A172 (cell line): ENCODE measurements around the gene PHACTR1. TPM values are rescaled to one million over a fixed set of nuclear protein-coding genes. Genes with fewer than 3 reads are reported as not detected.

Source experiments
- DNase-seq: peaks from one replicate; pipeline ENCODE4 v3.0.0-alpha.2; 2015; ENCODE audit warnings: low spot score
- total RNA-seq: library from RNA; depleted of rRNA; stranded (reverse); fragments of >200 nt; shearing (Covaris generic); gene quantifications from 2 replicates; pipeline ENCODE4 v1.2.3, GENCODE V29; 2014

Gene PHACTR1
- total RNA-seq, 1 experiment from 2014 or later = 0.55 TPM

DNA sequence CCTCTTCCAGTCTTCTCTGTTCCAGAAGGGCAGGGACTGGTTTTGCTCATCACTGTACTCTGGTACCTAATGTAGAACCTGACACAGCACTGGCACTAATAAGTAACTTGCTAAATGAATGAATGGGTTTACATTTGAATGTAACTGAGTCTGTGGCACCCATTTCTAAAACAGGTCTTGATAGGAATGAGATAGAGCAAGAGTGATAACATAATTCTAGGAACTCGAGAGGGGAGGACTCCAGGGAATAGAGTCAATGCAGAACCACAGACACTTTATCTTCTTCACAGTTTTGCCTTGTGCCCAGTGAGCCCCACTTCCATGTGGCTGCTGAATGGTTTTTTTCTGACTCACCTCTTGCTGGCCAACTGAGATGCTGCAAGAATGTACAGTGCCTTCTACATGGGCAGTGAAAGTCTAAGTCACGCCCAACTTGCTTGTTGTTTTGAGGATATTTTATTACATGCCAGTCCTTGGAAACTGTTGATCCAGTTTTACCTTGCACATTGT lies 550.6 kb downstream of the PHACTR1 start:
- DNase-seq = peak; percentile 50

GRCh38 chr6:13268913-13269518 lies 552.4 kb downstream of the PHACTR1 start:
- DNase-seq = peak; percentile 66

- no peak for DNase-seq
These were observed 555.8 kb downstream of the PHACTR1 start for GRCh38 chr6:13272131-13273046.

GRCh38 chr6:13273202-13273930 lies 556.8 kb downstream of the PHACTR1 start:
- no peak for DNase-seq

GRCh38 chr6:13273931-13274706 lies 557.6 kb downstream of the PHACTR1 start:
- DNase-seq = no peak

DNA sequence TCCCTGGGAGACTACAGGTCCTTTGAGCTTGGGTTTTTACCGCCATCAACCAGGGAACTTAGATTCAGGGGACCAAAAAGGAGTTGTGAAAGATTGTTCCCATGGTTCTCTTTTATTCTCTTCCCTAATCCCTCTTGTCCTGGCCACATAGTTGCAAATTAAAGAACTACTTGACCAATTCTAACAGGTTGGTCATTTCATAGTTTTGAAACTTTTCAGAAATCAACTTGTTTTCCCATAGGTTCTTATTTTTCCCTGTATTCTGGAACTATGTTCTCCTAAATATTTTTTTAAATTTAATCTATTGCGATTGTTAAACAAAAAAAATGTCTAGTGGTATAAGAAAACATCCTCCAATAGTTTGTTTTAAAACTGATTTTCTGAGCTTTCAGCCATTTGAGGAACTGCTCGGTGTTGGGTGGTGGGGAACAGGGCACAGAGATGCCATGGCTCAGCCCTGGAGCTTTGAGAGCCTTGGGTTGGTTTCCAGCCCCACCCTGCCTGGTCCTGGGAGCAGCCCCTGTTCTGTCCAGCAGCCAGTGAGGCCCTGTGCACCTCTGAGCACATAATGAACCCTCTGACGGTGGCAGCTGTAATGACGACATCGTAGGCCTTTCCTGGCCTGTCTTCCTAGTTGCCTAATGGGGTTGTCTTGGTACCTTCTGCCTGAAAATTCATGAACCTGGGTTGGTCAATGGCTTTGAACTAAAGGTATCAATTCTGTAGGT lies 558.3 kb downstream of the PHACTR1 start:
- no peak for DNase-seq

- DNase-seq = no peak
These were observed 558.9 kb downstream of the PHACTR1 start for GRCh38 chr6:13275435-13275989.

DNA sequence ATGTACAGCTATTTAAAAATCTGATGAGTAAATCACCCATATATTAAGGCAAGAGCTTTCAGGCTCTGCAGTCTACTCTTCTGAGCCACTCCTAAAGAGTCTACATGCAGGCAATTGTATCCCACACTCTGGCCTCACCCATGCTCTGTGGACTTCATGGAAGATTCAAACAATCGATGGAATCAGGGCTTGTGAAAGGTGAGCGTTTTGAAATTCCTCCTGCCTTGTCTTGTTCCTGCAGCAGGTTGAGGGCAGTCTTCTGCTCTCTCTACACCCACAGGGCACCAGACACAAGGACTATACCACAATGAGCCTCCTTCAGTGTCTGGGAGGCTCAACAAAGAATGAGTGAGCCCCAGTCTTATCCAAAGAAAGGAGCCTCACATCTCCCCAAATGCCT lies 560.7 kb downstream of the PHACTR1 start:
- DNase-seq = no peak

- no peak for DNase-seq
These were observed 561.6 kb downstream of the PHACTR1 start for GRCh38 chr6:13278164-13278563.

GRCh38 chr6:13278991-13279390 lies 562.4 kb downstream of the PHACTR1 start:
- DNase-seq = no peak

- DNase-seq = no peak
These were observed 563.7 kb downstream of the PHACTR1 start for GRCh38 chr6:13280254-13280653.

DNA sequence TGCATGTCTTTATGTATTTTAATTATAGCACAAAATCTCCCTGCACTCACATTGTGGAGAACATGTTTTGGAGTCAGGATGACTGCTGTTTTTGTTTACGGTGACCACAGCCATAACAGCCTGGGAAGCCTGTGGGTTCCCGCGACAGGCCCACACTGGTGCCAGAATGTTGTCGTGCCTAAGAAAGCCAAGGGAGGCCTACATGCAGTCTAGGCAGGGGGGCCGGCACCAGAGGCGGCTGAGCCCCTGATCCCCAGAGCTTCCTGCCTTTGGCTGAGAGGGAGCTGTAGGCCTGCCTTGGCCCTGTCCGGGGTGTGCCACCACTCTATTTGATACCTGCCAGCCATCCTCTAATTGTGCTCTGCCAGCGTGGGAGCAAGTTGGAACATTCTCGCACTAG lies 565.1 kb downstream of the PHACTR1 start:
- no peak for DNase-seq

DNA sequence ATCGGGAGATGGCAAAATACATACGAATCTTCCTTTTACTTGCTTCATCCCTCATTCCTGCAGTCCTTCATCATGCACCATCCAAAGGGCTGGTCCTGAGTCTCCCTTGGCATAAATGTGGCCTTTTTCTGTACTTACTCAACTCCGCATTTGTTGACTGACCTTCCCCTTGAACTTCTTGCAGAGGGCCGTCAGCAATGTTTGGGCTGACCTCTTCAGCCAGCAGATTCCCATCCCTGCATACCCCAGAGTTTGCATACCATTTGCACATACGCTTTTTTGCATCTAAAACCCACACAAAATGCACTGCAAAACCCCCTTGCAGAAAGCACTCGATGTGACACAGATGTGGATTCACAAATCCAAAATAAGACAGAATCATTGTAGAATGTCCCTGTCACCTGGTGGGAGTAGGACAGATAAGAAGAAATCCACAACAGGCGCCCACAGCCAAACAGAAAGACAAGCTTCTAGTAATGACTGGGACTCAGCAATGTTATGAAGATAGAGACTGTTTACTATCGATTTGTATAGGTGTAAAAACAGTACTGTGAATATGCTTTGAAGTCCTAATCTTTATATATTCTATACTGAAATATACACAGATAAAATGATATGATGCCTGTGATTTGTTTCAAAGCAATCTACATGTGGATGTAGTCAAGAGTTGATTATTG lies 566.0 kb downstream of the PHACTR1 start:
- no peak for DNase-seq

DNA sequence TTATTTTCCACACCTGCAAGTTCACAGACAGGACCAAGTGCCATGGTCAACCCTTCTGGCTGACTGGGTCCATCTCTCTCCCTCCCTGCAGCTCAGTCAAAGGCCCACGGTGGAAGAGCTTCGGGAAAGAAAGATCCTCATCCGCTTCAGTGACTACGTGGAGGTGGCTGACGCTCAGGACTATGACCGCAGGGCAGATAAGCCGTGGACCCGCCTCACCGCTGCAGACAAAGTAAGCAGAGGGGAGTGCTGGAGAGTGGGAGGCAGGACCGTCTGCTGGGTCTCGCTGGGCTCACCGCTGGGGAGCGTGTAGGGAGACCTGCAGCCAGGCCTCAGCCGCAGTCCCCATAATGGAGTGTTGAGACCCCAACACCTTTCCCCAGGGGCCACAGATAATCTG lies 566.8 kb downstream of the PHACTR1 start:
- DNase-seq = no peak

GRCh38 chr6:13284646-13285045 lies 568.1 kb downstream of the PHACTR1 start:
- DNase-seq = no peak

- no peak for DNase-seq
These were observed 569.1 kb downstream of the PHACTR1 start for GRCh38 chr6:13285705-13286104.

- no peak for DNase-seq
These were observed 569.6 kb downstream of the PHACTR1 start for GRCh38 chr6:13286181-13286580.

GRCh38 chr6:13287104-13287503 lies 570.5 kb downstream of the PHACTR1 start:
- DNase-seq = no peak

- no peak for DNase-seq
These were observed 571.9 kb downstream of the PHACTR1 start for GRCh38 chr6:13288481-13288880.

GRCh38 chr6:13288969-13289391 lies 572.4 kb downstream of the PHACTR1 start:
- DNase-seq = no peak
